ENCODE data around the gene PDCD1. TPM values are rescaled to one million over a fixed set of nuclear protein-coding genes. Genes with fewer than 3 reads are reported as not detected.

The PDCD1 gene
- total and polyA plus RNA-seq, 2 of the 13 experiments (the other 11 are each of a cell fraction or from before 2014, with no cell fraction given): 0.04 TPM; not detected in 1

- TF ChIP-seq NR0B2 (CRISPR knock-in tag; IDR thresholded peaks at IDR 0.05) (no peak), ZNF484 (CRISPR knock-in tag; IDR thresholded peaks at IDR 0.05; ENCODE audit: borderline replicate concordance, low read depth) (no peak), MTERF4 (CRISPR knock-in tag; IDR thresholded peaks at IDR 0.05) (no peak), FOXK2 (IDR thresholded peaks at IDR 0.05) (0 out of 2 replicates have a peak, but pooled peaks have one; percentile 38), ZNF781 (CRISPR knock-in tag; IDR thresholded peaks at IDR 0.05; ENCODE audit: borderline replicate concordance, not compliant biosample characterization) (no peak), ZNF770 (CRISPR knock-in tag; IDR thresholded peaks at IDR 0.05) (no peak), MTA1 (CRISPR knock-in tag; IDR thresholded peaks at IDR 0.05; ENCODE audit: borderline replicate concordance) (peak; percentile 54; the same call in 1 of the 2 replicates), MAFG (CRISPR knock-in tag; IDR thresholded peaks at IDR 0.05) (no peak), ZNF431 (CRISPR knock-in tag; IDR thresholded peaks at IDR 0.05; ENCODE audit: borderline replicate concordance, low read depth) (no peak), NBN (conservative IDR thresholded peaks at IDR 0.05) (peak; percentile 94; the same call in 1 of the 2 replicates), ATF7-NPFF (CRISPR knock-in tag; IDR thresholded peaks at IDR 0.05; ENCODE audit: low read depth) (no peak), THAP9 (CRISPR knock-in tag; IDR thresholded peaks at IDR 0.05; ENCODE audit: borderline replicate concordance) (no peak)
- TF ChIP-seq, protein P1, sequence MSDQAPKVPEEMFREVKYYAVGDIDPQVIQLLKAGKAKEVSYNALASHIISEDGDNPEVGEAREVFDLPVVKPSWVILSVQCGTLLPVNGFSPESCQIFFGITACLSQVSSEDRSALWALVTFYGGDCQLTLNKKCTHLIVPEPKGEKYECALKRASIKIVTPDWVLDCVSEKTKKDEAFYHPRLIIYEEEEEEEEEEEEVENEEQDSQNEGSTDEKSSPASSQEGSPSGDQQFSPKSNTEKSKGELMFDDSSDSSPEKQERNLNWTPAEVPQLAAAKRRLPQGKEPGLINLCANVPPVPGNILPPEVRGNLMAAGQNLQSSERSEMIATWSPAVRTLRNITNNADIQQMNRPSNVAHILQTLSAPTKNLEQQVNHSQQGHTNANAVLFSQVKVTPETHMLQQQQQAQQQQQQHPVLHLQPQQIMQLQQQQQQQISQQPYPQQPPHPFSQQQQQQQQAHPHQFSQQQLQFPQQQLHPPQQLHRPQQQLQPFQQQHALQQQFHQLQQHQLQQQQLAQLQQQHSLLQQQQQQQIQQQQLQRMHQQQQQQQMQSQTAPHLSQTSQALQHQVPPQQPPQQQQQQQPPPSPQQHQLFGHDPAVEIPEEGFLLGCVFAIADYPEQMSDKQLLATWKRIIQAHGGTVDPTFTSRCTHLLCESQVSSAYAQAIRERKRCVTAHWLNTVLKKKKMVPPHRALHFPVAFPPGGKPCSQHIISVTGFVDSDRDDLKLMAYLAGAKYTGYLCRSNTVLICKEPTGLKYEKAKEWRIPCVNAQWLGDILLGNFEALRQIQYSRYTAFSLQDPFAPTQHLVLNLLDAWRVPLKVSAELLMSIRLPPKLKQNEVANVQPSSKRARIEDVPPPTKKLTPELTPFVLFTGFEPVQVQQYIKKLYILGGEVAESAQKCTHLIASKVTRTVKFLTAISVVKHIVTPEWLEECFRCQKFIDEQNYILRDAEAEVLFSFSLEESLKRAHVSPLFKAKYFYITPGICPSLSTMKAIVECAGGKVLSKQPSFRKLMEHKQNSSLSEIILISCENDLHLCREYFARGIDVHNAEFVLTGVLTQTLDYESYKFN (CRISPR knock-in tag; conservative IDR thresholded peaks at IDR 0.05): no peak
- TF ChIP-seq, protein P2, sequence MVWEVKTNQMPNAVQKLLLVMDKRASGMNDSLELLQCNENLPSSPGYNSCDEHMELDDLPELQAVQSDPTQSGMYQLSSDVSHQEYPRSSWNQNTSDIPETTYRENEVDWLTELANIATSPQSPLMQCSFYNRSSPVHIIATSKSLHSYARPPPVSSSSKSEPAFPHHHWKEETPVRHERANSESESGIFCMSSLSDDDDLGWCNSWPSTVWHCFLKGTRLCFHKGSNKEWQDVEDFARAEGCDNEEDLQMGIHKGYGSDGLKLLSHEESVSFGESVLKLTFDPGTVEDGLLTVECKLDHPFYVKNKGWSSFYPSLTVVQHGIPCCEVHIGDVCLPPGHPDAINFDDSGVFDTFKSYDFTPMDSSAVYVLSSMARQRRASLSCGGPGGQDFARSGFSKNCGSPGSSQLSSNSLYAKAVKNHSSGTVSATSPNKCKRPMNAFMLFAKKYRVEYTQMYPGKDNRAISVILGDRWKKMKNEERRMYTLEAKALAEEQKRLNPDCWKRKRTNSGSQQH (CRISPR knock-in tag; IDR thresholded peaks at IDR 0.05; ENCODE audit: low read depth): no peak
Measured at GRCh38 chr2:241864168-241864849, 5.6 kb upstream of the PDCD1 start (continued).
